ENCODE measurements around the gene ZNF285. TPM values are rescaled to one million over a fixed set of nuclear protein-coding genes. Genes with fewer than 3 reads are reported as not detected.

The ZNF285 gene
- total RNA-seq, result 1.3 and 4.3 TPM in 2 replicates

GRCh38 chr19:44401139-44402115, at the start of gene ZNF285:
TSS of gene ZNF285 (minus strand) at chr19:44401608. CDS start at chr19:44397213, 4,395 bp downstream.

GRCh38 chr19:44447916-44448674, 46.7 kb upstream of the ZNF285 start, which contains the start of gene ZNF229:
TSS of gene ZNF229 (minus strand) at chr19:44448472. CDS start at chr19:44442847, 5,625 bp downstream.

GRCh38 chr19:44356383-44357111, 44.9 kb downstream of the ZNF285 start, which contains the start of gene ZNF112:
TSS of gene ZNF112 (minus strand) at chr19:44356680. CDS start at chr19:44340539, 16,141 bp downstream.

Other genes with a start within 250 kb of the ZNF285 start
- gene ZNF226, start 236.5 kb downstream of the ZNF285 start, total RNA-seq, result 3.3 and 7.7 TPM in 2 replicates
- 3.6 and 7.7 TPM in 2 replicates for gene ZNF227, start 189.1 kb downstream of the ZNF285 start, total RNA-seq
- gene ZNF233, start 141.7 kb downstream of the ZNF285 start, total RNA-seq, result 0.16 and 0.38 TPM in 2 replicates
- gene ZNF235, start 96.6 kb downstream of the ZNF285 start, total RNA-seq, result 0.33 and 1.5 TPM in 2 replicates
- 2.3 and 3.7 TPM in 2 replicates for gene ZNF112, start 44.9 kb downstream of the ZNF285 start, total RNA-seq
- gene ZNF229, start 46.9 kb upstream of the ZNF285 start, total RNA-seq, result 2.0 and 3.7 TPM in 2 replicates
- 3.6 and 7.9 TPM in 2 replicates for gene ZNF180, start 98.9 kb upstream of the ZNF285 start, total RNA-seq
- not detected in 2 replicates for gene CEACAM20, start 128.1 kb upstream of the ZNF285 start, total RNA-seq
- gene IGSF23, start 212.0 kb upstream of the ZNF285 start, total RNA-seq, result 2.9 TPM in 1 of 2 replicates, not detected in the other
- 137 and 176 TPM in 2 replicates for gene PVR, start 242.3 kb upstream of the ZNF285 start, total RNA-seq

Measured in mesangial cell (primary cell).